Caco-2 (cell line): ENCODE measurements around the gene TPD52L1. TPM values are rescaled to one million over a fixed set of nuclear protein-coding genes. Genes with fewer than 3 reads are reported as not detected.

ENCODE experiments used
- BruUV-seq: library from RNA; stranded (reverse); fragments of 400-500 nt; replicated peaks from 2 replicates; lab custom pipeline; 2021; lab: Mats Ljungman, UMichigan
- CTCF ChIA-PET: fragments of 300-600 bp; sonication (Branson Sonifier 250); formaldehyde crosslinking; loops from one replicate; lab custom pipeline; 2022; ENCODE audit warnings: antibody characterized with exemption; lab: Charles Lee
- POLR2A ChIA-PET: fragments of 300-600 bp; sonication (Branson Sonifier 250); formaldehyde crosslinking; loops from one replicate; lab custom pipeline; 2022; ENCODE audit warnings: antibody characterized with exemption; lab: Charles Lee
- DNase-seq, 2 experiments: peaks; one replicate each; pipeline versions ENCODE4 v3.0.0 to v3.0.0-alpha.2; 2020 to 2022
- H3K27me3 ChIP-seq: replicated peaks from 2 replicates; pipeline ENCODE4 v1.6.0; 2011; ENCODE audit warnings: low read length; ENCODE audit not compliant: control insufficient read depth, insufficient read depth
- H3K36me3 ChIP-seq: 2 replicates; pipeline ENCODE4 v1.5.1; 2011; ENCODE audit warnings: low read length; ENCODE audit not compliant: control insufficient read depth, insufficient read depth
- H3K4me1 ChIP-seq: fragments of 250-450 bp; sonication (Bioruptor Pico); 2 replicates; pipeline ENCODE4 v1.5.1; 2020; ENCODE audit warnings: mild to moderate bottlenecking
- H3K4me3 ChIP-seq: 2 replicates; pipeline ENCODE4 v1.5.1; 2011; ENCODE audit warnings: low read depth, mild to moderate bottlenecking, control low read depth, low read length
- H3K9me3 ChIP-seq: fragments of 250-450 bp; sonication (Bioruptor Pico); 2 replicates; pipeline ENCODE4 v1.5.1; 2020; ENCODE audit warnings: mild to moderate bottlenecking, moderate library complexity
- H3K27ac Mint-ChIP-seq: one replicate; pipeline ENCODE4 v1.8.0; 2022; ENCODE audit warnings: mixed read lengths; ENCODE audit not compliant: unreplicated experiment
- H3K27me3 Mint-ChIP-seq: one replicate; pipeline ENCODE4 v1.8.0; 2022; ENCODE audit warnings: mixed read lengths; ENCODE audit not compliant: insufficient read depth, unreplicated experiment
- H3K36me3 Mint-ChIP-seq: one replicate; pipeline ENCODE4 v1.8.0; 2022; ENCODE audit warnings: mild to moderate bottlenecking, mixed read lengths; ENCODE audit not compliant: insufficient read depth, unreplicated experiment
- H3K4me1 Mint-ChIP-seq: one replicate; pipeline ENCODE4 v1.8.0; 2022; ENCODE audit warnings: low read depth, mixed read lengths; ENCODE audit not compliant: unreplicated experiment
- H3K4me3 Mint-ChIP-seq: one replicate; pipeline ENCODE4 v1.8.0; 2022; ENCODE audit warnings: mild to moderate bottlenecking, moderate library complexity, mixed read lengths; ENCODE audit not compliant: unreplicated experiment
- H3K9me3 Mint-ChIP-seq: one replicate; pipeline ENCODE4 v1.8.0; 2022; ENCODE audit warnings: mixed read lengths; ENCODE audit not compliant: unreplicated experiment
- CTCF ChIP-seq, 2 experiments: fragments of 200-600 bp in 1 of 2; IDR thresholded peaks; 1 replicate in 1 of 2; 2 replicates in 1 of 2; pipeline versions ENCODE4 v1.5.1 to v1.8.0; 2011 to 2022; ENCODE audit warnings: antibody characterized with exemption in 1 of 2, control low read depth in 1 of 2, inconsistent platforms in 1 of 2, low read depth in 1 of 2, low read length in 1 of 2, mild to moderate bottlenecking in 1 of 2, moderate library complexity in 1 of 2; ENCODE audit not compliant: insufficient read depth in 1 of 2, severe bottlenecking in 1 of 2, unreplicated experiment in 1 of 2
- intact Hi-C: fragments of 100-400 bp; cut with micrococcal nuclease; formaldehyde crosslinking; loops from one replicate; pipeline ENCODE4 v1.10.0; 2022; ENCODE audit not compliant: unreplicated experiment
- total RNA-seq: library from RNA; stranded (reverse); gene quantifications from 2 replicates; pipeline ENCODE4 v1.2.3, GENCODE V29; 2022

TPD52L1 gene
- total RNA-seq, 1 experiment from 2014 or later = 83.9 TPM

- Mint-ChIP-seq H3K9me3 (no peaks in the 10 kb centered on the region), H3K27me3 (no peaks in the 10 kb centered on the region), H3K27ac (no peak overlapping the region), H3K4me3 (peak overlapping the region; percentile 25), H3K4me1 (peaks cover 30% of the 10 kb centered on the region), H3K36me3 (no peaks in the 10 kb centered on the region)
- H3K9me3 ChIP-seq = no peaks in the 10 kb centered on the region
- no peak for TF ChIP-seq CTCF (IDR thresholded peaks at IDR 0.05; ENCODE audit: insufficient read depth in 1 of 2, low read depth in 1 of 2, low read length in 1 of 2, severe bottlenecking in 1 of 2, unreplicated experiment in 1 of 2)
- peaks cover 24% of the 10 kb centered on the region for H3K4me1 ChIP-seq
- H3K27me3 ChIP-seq = no peaks in the 10 kb centered on the region
- peak overlapping the region; percentile 4 for H3K4me3 ChIP-seq
- BruUV-seq = no TSS peak
- intact Hi-C loops = loop anchor here (5.0 kb wide), 2 partner anchors 68 to 87 kb away; partner anchors contain the start of gene TPD52L1
- POLR2A ChIA-PET = no interaction called here
- DNase-seq = no peak
- no peaks in the 10 kb centered on the region; the same call in 1 of the 2 replicates for H3K36me3 ChIP-seq
- CTCF ChIA-PET = interaction anchor here (1.2 kb wide), 1 partner anchor 67 kb away, joined by 3 read pairs; the partner anchor contains the start of gene TPD52L1
Measured at GRCh38 chr6:125220712-125221111, 67.1 kb downstream of the TPD52L1 start.

GRCh38 chr6:125222531-125223455 is 69.2 kb downstream of the TPD52L1 start:
- Histone ChIP-seq H3K9me3 (no peaks in the 10 kb centered on the region), H3K4me3 (no peak overlapping the region), H3K4me1 (peaks cover 24% of the 10 kb centered on the region), H3K36me3 (no peaks in the 10 kb centered on the region; the same call in 1 of the 2 replicates), H3K27me3 (no peaks in the 10 kb centered on the region)
- Mint-ChIP-seq H3K27ac (peak overlapping the region; percentile 36), H3K4me3 (no peak overlapping the region), H3K27me3 (no peaks in the 10 kb centered on the region), H3K9me3 (no peaks in the 10 kb centered on the region), H3K36me3 (peaks cover 6% of the 10 kb centered on the region), H3K4me1 (peaks cover 30% of the 10 kb centered on the region)
- ChIA-PET CTCF (no interaction called here), POLR2A (no interaction called here)
- DNase-seq = no peak
- TF ChIP-seq CTCF (IDR thresholded peaks at IDR 0.05; ENCODE audit: insufficient read depth in 1 of 2, low read depth in 1 of 2, low read length in 1 of 2, severe bottlenecking in 1 of 2, unreplicated experiment in 1 of 2) = no peak
- intact Hi-C loops = loop anchor here (1.0 to 5.0 kb wide), 3 partner anchors 20 to 85 kb away; partner anchors contain the start of gene TPD52L1
- no TSS peak for BruUV-seq

GRCh38 chr6:125224231-125224861 is 70.8 kb downstream of the TPD52L1 start:
- Histone ChIP-seq H3K4me1 (peaks cover 20% of the 10 kb centered on the region), H3K4me3 (no peak overlapping the region), H3K36me3 (no peaks in the 10 kb centered on the region; the same call in 1 of the 2 replicates), H3K27me3 (no peaks in the 10 kb centered on the region), H3K9me3 (no peaks in the 10 kb centered on the region)
- BruUV-seq = no TSS peak
- ChIA-PET POLR2A (no interaction called here), CTCF (no interaction called here)
- no peak for DNase-seq
- H3K27ac Mint-ChIP-seq = no peak overlapping the region
- TF ChIP-seq CTCF (IDR thresholded peaks at IDR 0.05; ENCODE audit: insufficient read depth in 1 of 2, low read depth in 1 of 2, low read length in 1 of 2, severe bottlenecking in 1 of 2, unreplicated experiment in 1 of 2) = no peak
- peaks cover 30% of the 10 kb centered on the region for H3K4me1 Mint-ChIP-seq
- no peaks in the 10 kb centered on the region for H3K9me3 Mint-ChIP-seq
- intact Hi-C loops = loop anchor here (5.0 kb wide), 2 partner anchors 72 to 83 kb away; partner anchors contain the start of gene TPD52L1
- peaks cover 6% of the 10 kb centered on the region for H3K36me3 Mint-ChIP-seq
- H3K4me3 Mint-ChIP-seq = no peak overlapping the region
- no peaks in the 10 kb centered on the region for H3K27me3 Mint-ChIP-seq
